ENCODE data around the gene HTR4.

Gene HTR4

GRCh38 chr5:148665431-148665830 is 11.1 kb upstream of the HTR4 start:
- H3K4me3 ChIP-seq (ENCODE audit: low read depth, low read length), result no peak overlapping the region

DNA sequence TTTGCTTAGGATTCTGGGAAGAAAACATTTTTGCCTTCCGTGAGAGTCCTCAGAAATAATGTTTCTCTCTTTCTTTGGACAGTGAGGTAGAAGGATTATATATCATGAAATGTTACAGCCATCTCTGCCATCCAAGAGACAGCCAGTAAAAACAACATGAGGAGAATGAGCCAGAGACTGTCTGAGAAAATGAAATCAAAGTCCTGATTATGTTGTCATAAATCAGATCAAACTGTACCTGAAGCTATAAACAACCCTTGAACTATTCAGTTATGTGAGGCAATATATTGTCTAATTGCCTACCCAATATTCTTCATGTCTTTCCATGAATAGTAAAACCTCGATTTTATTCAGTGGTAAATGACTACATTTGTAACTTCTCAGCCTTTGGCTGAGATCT is 9.2 kb upstream of the HTR4 start:
- H3K4me3 ChIP-seq (ENCODE audit: low read depth, low read length), result no peak overlapping the region

GRCh38 chr5:148660346-148660660 is 6.0 kb upstream of the HTR4 start:
- no peak overlapping the region for H3K4me3 ChIP-seq (ENCODE audit: low read depth, low read length)

- H3K4me3 ChIP-seq (ENCODE audit: low read depth, low read length), result no peak overlapping the region
Measured at GRCh38 chr5:148659641-148660345, 5.5 kb upstream of the HTR4 start.

DNA sequence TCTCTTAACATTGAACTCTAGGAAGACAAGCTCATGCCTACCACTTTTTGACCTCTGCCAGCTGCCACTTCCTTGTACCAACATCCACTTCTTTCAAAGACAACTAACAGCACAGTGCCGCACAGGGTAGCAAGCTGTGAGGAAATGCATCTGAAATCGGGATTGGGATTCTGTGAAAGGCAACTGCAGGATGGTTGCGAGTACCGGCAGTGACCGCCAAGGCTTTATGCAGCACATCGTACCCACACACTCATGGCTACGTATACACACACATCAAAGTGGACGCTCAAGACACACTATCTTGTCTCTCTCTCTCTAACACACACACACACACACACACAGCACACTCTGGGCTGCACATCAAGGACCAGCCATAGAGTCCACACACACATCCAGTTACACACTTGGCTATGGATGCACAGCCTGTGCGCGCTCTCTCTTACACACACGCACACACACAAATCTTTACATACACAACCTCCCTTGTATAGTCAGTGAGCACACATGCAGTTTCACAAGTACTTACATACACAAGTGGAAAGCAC is 964 bp downstream of the HTR4 start:
- peak overlapping the region; percentile 14 for H3K4me3 ChIP-seq (ENCODE audit: low read depth, low read length)

- no peak overlapping the region for H3K4me3 ChIP-seq (ENCODE audit: low read depth, low read length)
Measured at GRCh38 chr5:148651528-148651927, 2.8 kb downstream of the HTR4 start.

DNA sequence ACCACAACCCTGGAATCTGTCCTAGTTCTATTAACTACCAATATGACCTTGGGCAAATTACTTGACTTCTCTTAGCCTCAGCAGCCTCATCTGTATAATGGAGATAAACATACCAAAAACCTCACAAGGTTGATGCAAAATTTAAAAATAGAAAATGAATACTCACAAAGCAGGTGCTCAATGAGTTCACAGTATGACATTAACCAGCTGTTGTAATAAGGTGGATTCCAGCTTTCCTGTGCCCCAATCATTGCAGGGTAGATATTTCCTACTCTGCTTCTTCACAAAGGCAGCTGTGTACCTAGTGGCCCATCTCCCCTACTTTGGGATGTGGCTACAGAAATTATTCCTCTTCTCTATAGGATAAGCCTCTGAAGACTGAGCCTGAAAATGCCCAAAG is 8.8 kb downstream of the HTR4 start:
- H3K4me3 ChIP-seq (ENCODE audit: low read depth, low read length), result no peak overlapping the region

GRCh38 chr5:148641735-148642134 is 12.6 kb downstream of the HTR4 start:
- H3K4me3 ChIP-seq (ENCODE audit: low read depth, low read length), result no peak overlapping the region

DNA sequence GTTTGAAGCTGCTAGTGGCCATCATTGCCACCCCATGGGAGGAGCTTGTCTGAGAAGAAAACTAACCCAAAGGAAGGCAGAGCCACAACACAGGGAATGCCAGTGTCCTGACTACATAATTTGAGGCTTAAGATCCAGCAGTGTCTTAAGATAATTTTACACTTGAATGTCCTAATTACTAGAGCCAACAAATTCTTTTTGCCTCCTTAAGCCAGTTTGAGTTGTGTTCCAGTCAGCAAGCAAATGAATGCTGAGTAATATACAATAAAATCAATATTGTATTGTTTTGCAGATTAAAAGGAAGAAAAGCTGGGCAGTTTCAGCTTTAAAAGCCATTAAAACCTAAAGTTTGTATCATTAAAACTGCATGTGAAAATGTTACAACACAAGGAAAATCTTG is 13.9 kb downstream of the HTR4 start:
- H3K4me3 ChIP-seq (ENCODE audit: low read depth, low read length), result no peak overlapping the region

DNA sequence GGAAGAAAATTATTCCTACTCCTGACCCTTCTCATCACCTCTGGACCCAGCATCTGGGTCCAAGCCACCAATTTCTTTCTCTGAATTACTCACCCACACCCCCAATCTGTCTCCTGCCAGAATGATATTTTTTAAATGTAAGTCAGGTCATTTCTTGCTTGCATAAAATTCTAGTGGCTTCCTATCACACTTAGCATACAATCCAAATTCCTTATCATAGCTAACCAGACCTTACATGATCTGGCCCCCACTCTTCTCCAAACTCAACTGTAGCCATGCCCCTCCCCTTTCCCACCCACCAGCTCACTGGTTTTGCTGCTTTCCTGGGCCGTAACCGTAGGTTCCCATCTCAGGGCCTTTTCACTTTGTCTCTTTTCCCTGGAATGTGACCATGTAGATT is 15.2 kb downstream of the HTR4 start:
- no peak overlapping the region for H3K4me3 ChIP-seq (ENCODE audit: low read depth, low read length)

- H3K4me3 ChIP-seq (ENCODE audit: low read depth, low read length), result no peak overlapping the region
Measured at GRCh38 chr5:148636353-148636752, 18.0 kb downstream of the HTR4 start.

GRCh38 chr5:148635321-148636083 is 18.8 kb downstream of the HTR4 start:
- H3K4me3 ChIP-seq (ENCODE audit: low read depth, low read length), result no peak overlapping the region

DNA sequence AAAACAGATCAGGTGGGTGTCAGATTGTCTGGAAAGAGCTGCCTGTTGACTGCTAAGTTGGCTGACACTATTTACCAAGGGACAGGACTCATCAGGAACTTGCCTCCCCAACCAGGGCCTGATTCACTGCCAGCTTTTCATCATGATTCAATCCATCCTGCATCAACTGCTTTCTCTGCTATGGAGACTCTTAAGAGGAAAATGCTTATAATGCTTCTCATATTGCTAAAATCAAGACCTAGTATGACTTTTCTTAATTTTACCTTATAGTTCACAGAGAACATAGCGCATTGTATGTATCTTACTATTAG is 21.3 kb downstream of the HTR4 start:
- H3K4me3 ChIP-seq (ENCODE audit: low read depth, low read length), result no peak overlapping the region

- H3K4me3 ChIP-seq (ENCODE audit: low read depth, low read length), result no peak overlapping the region
Measured at GRCh38 chr5:148632255-148633066, 21.9 kb downstream of the HTR4 start.

DNA sequence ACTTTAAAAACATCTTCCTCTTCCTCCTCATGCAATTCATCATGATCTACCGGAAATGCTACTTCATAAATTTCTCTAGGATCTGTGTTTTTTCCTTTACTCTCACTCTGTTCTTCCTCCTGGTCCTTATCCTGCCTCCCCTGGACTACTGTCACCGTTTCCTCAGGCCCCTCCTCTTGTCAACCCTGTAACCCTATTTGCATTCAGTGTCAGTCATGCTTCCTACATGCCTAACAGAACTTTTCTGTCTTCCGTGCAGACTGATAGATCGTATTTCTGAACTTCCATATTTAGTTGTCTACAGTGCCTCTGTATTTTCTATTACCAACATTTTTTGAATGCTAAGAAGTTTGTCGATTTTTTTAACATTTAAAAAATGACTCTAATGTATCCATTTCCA is 27.3 kb downstream of the HTR4 start:
- H3K4me3 ChIP-seq (ENCODE audit: low read depth, low read length), result no peak overlapping the region

GRCh38 chr5:148626081-148626613 is 28.2 kb downstream of the HTR4 start:
- H3K4me3 ChIP-seq (ENCODE audit: low read depth, low read length), result no peak overlapping the region

DNA sequence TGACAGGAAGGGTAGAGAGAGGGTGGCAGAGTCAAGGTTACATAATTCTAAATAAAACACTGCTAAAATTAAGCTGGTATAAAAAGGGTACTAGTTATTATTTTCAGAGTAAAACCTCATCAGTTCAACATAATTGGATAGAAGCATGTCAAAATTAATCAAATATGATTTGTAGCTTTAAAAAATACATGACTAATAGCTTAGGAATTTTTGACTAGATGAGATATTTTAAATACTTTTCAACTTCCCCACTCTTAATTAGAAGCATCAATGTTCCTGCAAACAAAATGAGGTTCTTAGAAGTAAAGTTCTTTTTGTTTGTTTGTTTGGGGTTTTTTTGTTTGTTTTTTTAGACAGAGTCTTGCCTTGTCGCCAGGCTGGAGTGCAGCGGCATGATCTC is 29.1 kb downstream of the HTR4 start:
- no peak overlapping the region for H3K4me3 ChIP-seq (ENCODE audit: low read depth, low read length)

DNA sequence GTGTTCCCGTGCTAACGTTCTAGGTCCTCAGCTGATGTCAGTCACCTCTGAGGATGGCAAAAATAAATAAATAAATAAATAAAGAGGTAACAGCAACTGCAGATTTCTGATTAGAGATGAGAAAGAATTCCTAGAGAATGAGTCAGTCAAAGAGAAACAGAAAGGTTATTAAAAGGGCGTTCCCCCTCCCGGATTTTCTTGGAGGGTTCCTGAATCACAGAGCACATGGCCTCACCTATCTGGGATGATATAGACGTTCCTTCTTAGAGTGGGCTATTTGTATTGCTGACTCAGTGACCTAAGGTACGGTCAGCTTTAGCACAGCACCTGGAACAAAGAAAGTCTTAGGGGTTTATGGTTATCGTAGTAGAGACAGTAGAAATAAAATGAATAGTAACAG is 30.6 kb downstream of the HTR4 start:
- H3K4me3 ChIP-seq (ENCODE audit: low read depth, low read length), result no peak overlapping the region

GRCh38 chr5:148623101-148623500 is 31.2 kb downstream of the HTR4 start:
- H3K4me3 ChIP-seq (ENCODE audit: low read depth, low read length), result no peak overlapping the region

DNA sequence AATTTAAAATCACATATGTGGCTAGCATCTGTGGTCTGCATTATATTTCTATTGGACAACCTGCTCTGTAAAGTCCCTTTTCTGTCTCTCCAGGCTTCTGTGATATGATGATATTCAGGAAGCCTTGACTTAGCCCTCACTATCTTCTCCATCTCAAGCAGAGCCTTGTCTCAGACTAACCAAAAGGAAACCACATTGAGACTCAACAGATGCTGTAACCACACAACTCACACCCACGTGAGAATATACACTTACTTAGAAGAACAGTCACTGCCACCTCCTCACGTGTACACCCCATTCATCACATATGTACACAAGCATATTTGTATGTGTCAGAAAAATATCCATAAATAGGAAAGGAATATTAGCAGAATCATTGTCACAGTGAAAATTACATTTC is 33.6 kb downstream of the HTR4 start:
- H3K4me3 ChIP-seq (ENCODE audit: low read depth, low read length), result no peak overlapping the region

- no peak overlapping the region for H3K4me3 ChIP-seq (ENCODE audit: low read depth, low read length)
Measured at GRCh38 chr5:148620091-148620490, 34.2 kb downstream of the HTR4 start.

DNA sequence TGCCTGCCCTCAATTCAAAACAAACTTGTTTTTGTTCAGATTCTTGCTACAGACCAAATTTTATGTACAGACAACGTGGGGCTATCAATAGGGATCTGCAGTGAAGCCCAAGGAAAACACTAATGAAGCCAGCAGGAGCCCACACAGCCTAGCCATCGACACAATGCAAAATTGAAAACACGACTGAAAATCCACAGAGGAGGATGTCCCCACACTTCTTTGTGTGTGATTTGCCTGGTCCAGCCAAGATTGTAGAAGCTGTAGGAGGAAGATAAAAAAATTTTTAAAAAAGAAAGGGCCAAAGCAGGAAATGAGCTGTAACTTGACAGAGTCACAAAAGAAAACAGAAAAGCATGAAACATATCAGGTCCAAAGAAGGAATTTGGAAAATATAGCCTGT is 34.8 kb downstream of the HTR4 start:
- no peak overlapping the region for H3K4me3 ChIP-seq (ENCODE audit: low read depth, low read length)

All from iPS-11a (cell line).